Measurements from ENCODE around the gene ASPHD2.
A peak's percentile ranks its signal among the peaks of the same experiment; 100 is the strongest.
"Not testable (repeated sequence)": the region's sequence is repeated elsewhere in the genome, so short reads cannot be mapped to it uniquely, and the experiment has no call there.

ASPHD2 gene

GRCh38 chr22:26416670-26417276 is 12.3 kb upstream of the ASPHD2 start:
- DNase-seq (ENCODE audit: low read depth in 3 of 3) = no peak

GRCh38 chr22:26417406-26417805 is 11.7 kb upstream of the ASPHD2 start:
- no peak for DNase-seq (ENCODE audit: low read depth in 3 of 3)

DNA sequence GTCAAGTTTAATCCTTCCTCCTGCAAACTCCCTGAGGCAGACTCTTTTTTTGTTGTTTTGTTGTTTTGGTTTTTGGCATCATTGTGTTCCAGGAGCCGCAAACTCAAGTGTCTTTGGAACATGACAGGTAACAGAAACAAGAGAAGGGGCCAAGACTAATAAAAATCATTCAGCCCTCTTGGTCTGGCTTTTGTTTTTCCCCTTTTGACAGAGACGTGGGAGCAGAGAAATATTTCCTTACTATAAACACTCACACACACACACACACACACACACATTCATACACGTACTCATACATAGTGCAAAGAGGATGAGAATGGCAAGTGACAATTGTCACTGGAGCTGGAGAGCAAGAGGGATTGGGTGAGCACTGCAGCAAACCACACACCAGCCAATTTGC is 10.4 kb upstream of the ASPHD2 start:
- no peak for DNase-seq (ENCODE audit: low read depth in 3 of 3)

GRCh38 chr22:26426924-26427323 is 2.1 kb upstream of the ASPHD2 start:
- DNase-seq (ENCODE audit: low read depth in 3 of 3) = no peak

GRCh38 chr22:26429458-26430286 is 612 bp downstream of the ASPHD2 start:
- peak in 1 of 3 experiments; percentile 7 for DNase-seq (ENCODE audit: low read depth in 3 of 3)

- no peak for DNase-seq (ENCODE audit: low read depth in 3 of 3)
These were observed 1.5 kb downstream of the ASPHD2 start for GRCh38 chr22:26430600-26430999.

- no peak for DNase-seq (ENCODE audit: low read depth in 3 of 3)
These were observed 2.4 kb downstream of the ASPHD2 start for GRCh38 chr22:26431261-26431995.

DNA sequence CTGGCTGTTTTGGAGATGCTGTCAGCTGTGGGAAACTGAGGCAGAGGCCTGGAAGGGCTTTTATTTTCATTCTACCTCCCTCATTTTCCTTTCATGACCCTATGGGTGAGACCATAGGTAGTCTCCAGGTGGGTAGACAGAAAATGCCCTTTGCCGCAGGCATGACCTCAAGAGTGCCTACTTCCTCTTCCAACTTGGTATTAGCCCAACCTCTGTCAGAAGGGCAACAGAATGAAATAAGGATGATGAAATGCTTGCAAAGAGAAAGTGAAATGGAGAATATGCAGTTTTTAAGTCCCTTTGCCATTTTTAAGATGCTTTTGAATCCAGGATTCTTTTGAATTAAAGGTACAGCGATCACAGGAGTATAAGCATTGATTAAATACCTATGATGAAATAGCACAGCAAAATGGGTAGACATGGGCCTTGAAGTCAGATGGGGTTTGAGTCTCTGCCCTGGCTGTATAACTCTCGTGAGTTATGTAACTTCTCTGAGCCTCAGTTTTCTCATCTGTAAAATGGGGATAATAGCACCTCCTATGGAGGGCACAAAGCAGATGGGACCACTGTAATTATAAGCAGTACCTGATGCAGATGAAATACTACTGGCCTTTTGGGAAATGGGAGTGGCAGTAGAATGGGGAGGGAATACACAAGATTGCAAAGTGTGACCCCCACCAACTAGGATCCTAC is 3.7 kb downstream of the ASPHD2 start:
- no peak for DNase-seq (ENCODE audit: low read depth in 3 of 3)

GRCh38 chr22:26433805-26434204 is 4.7 kb downstream of the ASPHD2 start:
- no peak for DNase-seq (ENCODE audit: low read depth in 3 of 3)

DNA sequence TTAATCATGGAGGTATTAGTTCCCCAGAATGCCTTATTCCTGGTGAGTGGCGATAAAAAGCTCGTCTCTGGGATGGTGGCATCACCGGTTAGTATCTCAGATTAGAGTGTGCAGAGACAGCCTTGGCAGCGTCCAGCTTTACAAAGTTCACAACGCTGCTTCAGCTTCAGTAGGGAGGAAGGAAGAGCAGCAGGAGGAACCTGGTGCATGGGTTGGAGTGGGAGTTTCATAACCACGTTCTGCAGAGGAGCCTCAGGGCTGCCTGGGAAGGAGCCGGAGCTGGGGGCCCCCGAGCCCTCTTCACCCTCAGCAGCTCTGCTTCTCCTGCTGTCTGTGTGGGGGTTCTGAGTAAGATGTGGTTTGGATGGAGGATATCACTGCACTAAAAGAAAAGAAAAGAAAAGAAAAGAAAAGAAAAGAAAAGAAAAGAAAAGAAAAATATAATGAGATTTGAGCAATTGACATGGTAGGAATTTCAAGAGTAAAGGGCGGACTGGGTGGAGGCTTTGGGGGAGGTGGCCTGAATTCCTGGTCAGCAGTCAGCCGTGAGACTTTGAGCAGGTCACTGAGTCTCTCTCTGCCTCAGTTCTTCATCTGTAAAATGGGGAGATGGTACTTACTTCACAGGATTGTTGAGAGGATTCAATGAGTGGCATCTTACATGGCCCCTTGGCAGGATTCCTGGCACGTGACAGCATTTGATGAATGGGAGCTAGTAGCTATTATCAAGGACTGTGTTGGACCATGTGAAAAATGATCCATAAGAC is 6.5 kb downstream of the ASPHD2 start:
- DNase-seq (ENCODE audit: low read depth in 3 of 3) = no peak

- DNase-seq (ENCODE audit: low read depth in 3 of 3) = no peak
These were observed 7.9 kb downstream of the ASPHD2 start for GRCh38 chr22:26436903-26437515.

GRCh38 chr22:26437694-26438392 is 8.8 kb downstream of the ASPHD2 start:
- DNase-seq (ENCODE audit: low read depth in 3 of 3) = no peak

DNA sequence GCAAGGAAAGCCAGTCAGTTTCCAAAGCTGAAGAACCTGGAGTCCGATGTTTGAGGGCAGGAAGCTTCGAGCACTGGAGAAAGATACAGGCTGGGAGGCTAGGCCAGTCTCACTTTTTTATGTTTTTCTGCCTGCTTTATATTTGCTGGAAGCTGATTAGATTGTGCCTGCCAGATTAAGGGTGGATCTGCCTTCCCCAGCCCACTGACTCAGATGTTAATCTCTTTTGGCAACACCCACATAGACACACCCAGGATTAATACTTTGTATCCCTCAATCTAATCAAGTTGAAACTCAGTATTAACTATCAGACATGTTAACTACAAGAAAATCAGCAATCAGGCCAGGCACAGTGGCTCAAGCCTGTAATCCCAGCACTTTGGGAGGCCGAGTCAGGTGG is 9.7 kb downstream of the ASPHD2 start:
- not testable (repeated sequence) for DNase-seq (ENCODE audit: low read depth in 3 of 3)

DNA sequence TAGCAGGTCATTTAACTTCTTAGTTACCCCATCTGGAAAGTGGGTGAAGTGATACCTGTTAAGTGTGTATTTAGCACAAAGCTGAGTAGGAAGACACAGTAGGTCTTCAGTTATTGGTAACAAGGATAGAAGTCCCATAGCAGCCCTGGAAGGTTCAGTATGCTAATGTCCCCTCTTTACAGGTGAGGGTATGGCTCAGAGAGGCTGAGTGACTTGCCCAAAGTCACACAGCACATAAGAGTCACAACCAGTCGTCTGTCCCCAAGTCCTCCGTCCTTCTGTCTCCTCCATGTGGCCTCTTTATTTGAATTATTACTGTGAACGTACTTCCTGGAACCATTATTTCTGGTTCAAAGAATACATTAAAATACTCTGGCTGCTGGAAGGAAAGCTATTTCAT is 10.5 kb downstream of the ASPHD2 start:
- DNase-seq (ENCODE audit: low read depth in 3 of 3) = no peak

GRCh38 chr22:26442086-26442756 is 13.2 kb downstream of the ASPHD2 start:
- DNase-seq (ENCODE audit: low read depth in 3 of 3) = no peak

- DNase-seq (ENCODE audit: low read depth in 3 of 3) = no peak
These were observed 15.0 kb downstream of the ASPHD2 start for GRCh38 chr22:26443901-26444690.

GRCh38 chr22:26444777-26445176 is 15.7 kb downstream of the ASPHD2 start:
- no peak for DNase-seq (ENCODE audit: low read depth in 3 of 3)

- DNase-seq (ENCODE audit: low read depth in 3 of 3) = no peak
These were observed 16.7 kb downstream of the ASPHD2 start for GRCh38 chr22:26445577-26446275.

All from stimulated activated CD4-positive, alpha-beta T cell treated with anti-CD3 and anti-CD28 coated beads, TNF-alpha, amount 100 ng/mL, for 24 hours (primary cell).